Measurements from ENCODE around the gene GALNT14.

Gene GALNT14

GRCh38 chr2:30899516-30900054 is 238.7 kb downstream of the GALNT14 start:
- DNase-seq (ENCODE audit: low read depth) = no peak
- no peak for TF ChIP-seq CTCF (conservative IDR thresholded peaks at IDR 0.05; ENCODE audit: low read depth, low read length)
- H3K4me3 ChIP-seq (ENCODE audit: low read length) = no peak overlapping the region

GRCh38 chr2:30897539-30897938 is 240.7 kb downstream of the GALNT14 start:
- no peak overlapping the region for H3K4me3 ChIP-seq (ENCODE audit: low read length)
- TF ChIP-seq CTCF (conservative IDR thresholded peaks at IDR 0.05; ENCODE audit: low read depth, low read length) = no peak
- DNase-seq (ENCODE audit: low read depth) = no peak

DNA sequence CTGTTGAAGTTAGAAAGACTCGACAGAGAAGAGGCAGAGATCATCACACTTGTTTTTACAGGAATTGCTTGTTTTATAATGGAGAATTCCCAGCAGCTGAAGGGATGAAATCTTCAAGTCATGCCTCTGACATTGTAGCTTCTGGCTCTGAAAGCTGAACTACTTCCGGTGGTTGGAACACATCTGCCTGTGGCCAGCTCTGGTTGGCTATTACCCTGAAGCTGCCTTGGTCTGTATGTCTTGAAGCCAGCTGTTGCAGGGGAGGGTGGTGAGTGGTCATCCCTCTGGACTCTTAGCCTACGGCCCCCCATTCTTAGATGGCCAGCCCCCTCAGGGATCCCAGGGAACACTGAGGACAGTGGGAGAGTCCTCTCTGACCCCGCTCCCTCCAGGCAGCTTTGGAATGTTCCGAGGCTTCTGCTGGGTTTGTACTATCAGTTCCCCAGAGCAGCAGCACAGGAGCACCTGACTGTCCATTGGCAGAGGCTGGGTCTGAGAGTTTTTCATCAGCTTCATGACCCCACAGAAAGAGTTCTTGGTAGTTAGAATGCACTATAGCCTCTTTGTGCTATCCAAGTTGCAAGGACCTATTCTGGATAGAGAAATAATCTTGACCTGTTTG is 243.6 kb downstream of the GALNT14 start:
- no peak for DNase-seq (ENCODE audit: low read depth)
- no peak overlapping the region for H3K4me3 ChIP-seq (ENCODE audit: low read length)
- TF ChIP-seq CTCF (conservative IDR thresholded peaks at IDR 0.05; ENCODE audit: low read depth, low read length) = no peak

DNA sequence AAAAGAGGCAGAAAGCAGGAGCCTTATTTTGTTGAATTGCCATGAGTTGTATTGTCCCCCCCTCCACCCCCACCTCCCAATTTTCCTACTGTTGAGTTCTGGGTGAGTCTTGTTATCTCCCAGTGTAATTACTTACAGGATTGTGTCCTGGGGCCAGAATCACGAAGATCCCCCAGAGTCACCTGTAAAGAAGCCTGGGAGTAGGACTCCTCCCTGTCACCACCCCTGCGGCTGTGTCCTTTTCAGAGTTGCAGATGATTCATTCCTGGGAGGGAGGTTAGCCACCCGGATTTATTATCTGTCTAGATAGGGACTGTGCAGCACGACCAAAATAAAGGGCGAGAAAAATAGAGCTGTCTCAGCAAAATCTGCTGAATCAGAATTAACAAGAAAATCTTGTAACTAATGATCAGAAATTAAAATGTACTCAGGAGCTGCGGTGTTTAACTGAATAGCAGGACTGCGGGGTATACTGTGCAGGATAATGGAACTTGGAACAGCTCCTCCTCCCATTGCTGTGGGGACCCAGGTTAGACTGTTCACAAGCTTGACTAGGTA is 249.3 kb downstream of the GALNT14 start:
- no peak for TF ChIP-seq CTCF (conservative IDR thresholded peaks at IDR 0.05; ENCODE audit: low read depth, low read length)
- DNase-seq (ENCODE audit: low read depth) = no peak
- no peak overlapping the region for H3K4me3 ChIP-seq (ENCODE audit: low read length)

DNA sequence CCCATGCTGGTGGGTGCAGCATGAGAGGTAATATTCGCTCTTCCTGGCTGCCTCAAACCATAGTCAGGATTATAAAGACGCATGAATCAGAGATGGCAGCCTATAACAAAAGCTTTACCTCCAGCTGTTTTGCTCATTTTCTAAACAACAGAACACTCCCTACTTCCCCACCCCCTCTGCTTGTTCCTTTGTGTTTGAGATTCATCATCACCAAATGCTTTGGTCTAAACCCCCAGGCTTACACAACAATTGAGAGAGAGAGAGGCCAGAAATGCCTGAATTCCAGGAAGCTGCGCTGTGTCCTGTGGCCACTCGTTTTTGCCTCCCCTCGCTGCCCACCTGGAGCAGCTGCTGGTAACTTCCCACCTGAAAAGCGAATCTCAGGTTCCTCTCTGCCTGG is 252.2 kb downstream of the GALNT14 start:
- no peak for DNase-seq (ENCODE audit: low read depth)
- no peak for TF ChIP-seq CTCF (conservative IDR thresholded peaks at IDR 0.05; ENCODE audit: low read depth, low read length)
- H3K4me3 ChIP-seq (ENCODE audit: low read length) = no peak overlapping the region

- no peak overlapping the region for H3K4me3 ChIP-seq (ENCODE audit: low read length)
- no peak for DNase-seq (ENCODE audit: low read depth)
- no peak for TF ChIP-seq CTCF (conservative IDR thresholded peaks at IDR 0.05; ENCODE audit: low read depth, low read length)
These were observed 254.4 kb downstream of the GALNT14 start for GRCh38 chr2:30883822-30884221.

- no peak for TF ChIP-seq CTCF (conservative IDR thresholded peaks at IDR 0.05; ENCODE audit: low read depth, low read length)
- no peak for DNase-seq (ENCODE audit: low read depth)
- no peak overlapping the region for H3K4me3 ChIP-seq (ENCODE audit: low read length)
These were observed 255.1 kb downstream of the GALNT14 start for GRCh38 chr2:30883184-30883583.

Measured in retinal pigment epithelial cell (primary cell).